CD4-positive, alpha-beta T cell treated with Interferon gamma for 1 hour (primary cell): Measurements from ENCODE around the gene PGAM2.
"Not testable (repeated sequence)": the region's sequence is repeated elsewhere in the genome, so short reads cannot be mapped to it uniquely, and the experiment has no call there.

Source experiments
- DNase-seq: peaks from one replicate; pipeline ENCODE4 v3.0.0-alpha.2; 2020

Gene PGAM2

DNA sequence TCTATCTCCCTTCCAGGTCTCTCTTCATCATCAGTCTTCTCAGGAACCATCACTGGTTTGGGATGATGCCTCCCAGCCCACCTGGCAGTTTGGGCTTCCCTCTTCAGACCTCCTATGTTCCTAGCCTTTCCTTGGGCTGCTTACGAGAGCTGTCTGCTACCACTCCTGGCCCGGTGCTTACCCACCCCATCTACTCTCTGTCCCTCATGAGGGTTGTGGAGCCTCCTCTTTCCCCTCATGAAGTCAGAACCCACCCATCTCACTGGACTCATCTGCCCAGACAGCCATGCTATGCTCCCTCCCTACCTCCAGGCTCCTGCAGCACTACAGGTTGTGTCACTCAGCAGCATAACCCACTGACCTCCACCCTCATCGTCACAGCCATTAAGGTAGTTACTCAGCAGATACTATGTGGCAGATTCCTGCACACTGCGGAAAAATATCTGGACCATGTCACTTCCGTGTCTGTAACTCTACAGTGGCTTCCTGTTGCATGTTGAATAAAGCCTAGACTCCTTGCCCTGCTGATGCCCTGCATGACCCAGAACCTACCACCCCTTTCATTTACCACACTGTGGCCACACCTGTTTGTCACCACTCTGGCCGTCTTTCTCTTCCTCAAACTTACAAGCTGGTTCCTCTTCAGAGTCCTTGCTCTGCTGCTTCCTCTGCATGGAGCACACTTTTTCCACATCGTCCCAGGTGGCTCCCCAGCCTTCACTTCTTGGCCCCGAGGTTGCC lies 18.9 kb downstream of the PGAM2 start:
- DNase-seq, result peak; percentile 83

- no peak for DNase-seq
These were observed 19.9 kb downstream of the PGAM2 start for GRCh38 chr7:44045226-44046014.

DNA sequence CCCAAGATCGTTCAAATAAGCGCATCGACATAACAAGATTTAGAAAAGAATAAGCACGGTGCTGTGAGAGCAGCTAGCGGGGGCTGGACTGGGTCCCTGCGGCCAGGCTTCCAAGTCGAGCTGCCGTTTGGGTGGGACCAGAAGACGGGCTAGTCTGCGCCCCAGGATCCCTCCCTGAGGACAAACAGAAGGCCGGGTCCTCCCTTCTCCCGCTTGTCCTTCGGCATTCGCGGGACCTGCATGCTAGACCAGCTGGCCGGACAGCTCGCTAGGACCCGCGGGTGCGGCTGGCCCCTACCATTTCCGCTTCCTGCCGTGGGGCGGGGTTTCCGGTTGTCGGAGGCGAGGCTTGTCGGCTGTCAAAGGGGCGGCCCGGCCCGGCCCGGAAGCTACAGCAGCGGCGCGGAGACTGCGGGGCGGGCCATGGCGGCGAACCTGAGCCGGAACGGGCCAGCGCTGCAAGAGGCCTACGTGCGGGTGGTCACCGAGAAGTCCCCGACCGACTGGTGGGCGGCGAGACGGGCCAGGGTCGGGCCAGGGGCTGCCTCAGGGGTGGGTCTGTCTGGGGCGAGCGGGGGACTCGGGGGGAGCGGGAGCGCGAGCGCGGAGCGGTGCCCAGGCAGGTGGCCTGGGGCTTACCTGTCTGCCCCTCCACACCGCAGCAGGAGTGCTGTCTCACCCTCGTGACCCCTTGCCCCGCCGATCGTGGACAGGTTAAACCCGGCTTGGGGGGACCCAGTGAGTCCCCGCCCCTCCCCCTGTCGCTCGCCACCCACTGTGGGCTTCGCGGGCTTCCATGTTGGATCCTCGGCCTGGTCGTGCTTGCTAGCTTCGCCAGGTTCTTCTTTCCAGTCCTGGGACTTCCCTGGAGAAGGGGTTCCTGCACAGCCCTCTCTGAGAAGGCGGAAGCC lies 20.8 kb downstream of the PGAM2 start, which contains the start of gene DBNL:
Gene DBNL, plus strand, starts transcription at position 388 of the 911 bp plus-strand sequence. Its CDS starts 36 bp downstream, at position 424.
- DNase-seq, result peak; percentile 86

GRCh38 chr7:44043902-44044301 lies 21.5 kb downstream of the PGAM2 start:
- DNase-seq, result no peak

DNA sequence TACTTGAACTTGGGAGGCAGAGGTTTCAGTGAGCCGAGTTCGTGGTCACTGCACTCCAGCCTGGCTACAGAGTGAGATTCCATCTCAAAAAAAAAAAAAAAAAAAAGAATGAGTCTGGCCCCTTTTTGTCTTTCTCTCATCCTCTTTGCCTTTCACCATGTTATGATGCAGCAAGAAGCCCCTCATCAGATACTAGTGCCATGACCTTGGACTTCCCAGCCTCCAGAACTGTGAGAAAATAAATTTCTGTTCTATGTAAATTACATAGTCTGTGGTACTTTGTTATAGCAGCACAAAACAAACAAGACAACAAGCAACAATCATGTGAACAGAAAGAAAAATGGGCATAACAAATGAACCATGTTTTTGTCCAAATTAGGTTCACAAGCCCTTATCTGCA lies 23.1 kb downstream of the PGAM2 start:
- no peak for DNase-seq

- DNase-seq, result peak; percentile 78
These were observed 24.9 kb downstream of the PGAM2 start for GRCh38 chr7:44040493-44040891.

GRCh38 chr7:44039800-44040492 lies 25.4 kb downstream of the PGAM2 start:
- DNase-seq, result not testable (repeated sequence)

DNA sequence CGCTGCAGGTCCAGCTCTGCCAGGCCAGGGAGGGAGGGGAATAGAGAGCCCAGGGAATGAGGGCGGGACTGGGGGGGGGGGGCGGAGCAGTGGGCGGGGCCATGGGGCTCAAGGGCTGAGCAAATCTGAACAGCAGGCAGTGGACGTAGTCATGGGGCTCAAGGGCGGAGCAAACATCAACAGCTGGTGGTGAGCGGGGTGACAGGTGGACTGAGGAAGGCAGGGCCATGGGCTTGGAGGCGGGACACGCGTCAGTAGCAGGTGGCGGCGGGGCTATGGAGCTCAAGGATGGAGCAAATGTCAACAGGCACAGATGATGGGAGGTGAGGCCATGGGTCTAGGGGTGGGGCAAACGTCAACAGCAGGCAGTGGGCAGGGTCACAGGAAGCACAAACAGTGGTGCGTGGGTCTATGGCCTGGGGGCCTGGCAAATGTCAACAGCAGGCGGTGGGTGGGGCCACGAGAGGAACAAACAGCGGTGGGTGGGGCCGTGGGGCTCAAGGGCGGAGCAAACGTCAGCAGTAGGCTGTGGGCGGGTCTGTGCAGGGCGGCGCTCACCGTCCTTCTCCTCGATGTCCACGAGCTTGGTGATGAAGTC lies 26.3 kb downstream of the PGAM2 start:
- peak; percentile 91 for DNase-seq

DNA sequence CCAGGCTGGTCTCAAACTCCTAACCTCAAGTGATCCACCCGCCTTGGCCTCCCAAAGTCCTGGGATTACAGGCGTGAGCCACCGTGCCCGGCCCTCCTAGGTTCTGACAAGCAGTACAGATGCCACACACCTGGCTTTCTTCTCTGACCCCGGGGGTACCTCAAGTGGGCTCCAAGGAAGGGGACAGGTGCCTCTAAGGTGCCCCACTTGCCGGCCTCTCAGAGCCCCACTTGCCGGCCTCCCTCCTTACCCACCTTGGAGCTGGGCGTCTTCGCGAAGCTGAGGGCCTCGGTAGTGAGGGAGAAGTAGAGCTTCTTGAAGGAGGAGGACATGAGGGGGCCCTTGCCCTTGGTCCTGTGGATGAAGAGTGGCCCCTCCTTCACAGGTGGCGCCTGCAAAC lies 26.8 kb downstream of the PGAM2 start:
- DNase-seq, result not testable (repeated sequence)

DNA sequence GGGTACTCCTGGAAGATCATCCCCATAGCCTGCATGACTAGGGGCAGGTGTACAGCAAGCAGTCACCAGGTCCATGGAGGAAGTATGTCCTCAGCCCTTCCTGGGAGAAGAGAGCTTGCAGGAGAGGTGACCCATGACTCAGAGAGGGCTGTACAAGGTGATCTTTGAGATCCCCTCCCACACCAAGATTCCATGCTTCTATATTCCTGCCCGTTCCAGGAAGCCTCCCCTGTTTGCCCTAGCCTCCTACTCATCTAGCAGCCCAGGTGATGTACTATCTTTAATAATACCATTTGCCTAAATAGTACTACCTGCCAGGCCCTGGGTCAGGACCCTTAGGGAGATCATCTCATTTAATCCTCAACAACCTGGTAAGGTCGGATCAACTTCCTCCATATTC lies 27.4 kb downstream of the PGAM2 start:
- DNase-seq, result not testable (repeated sequence)

GRCh38 chr7:44036364-44036763 lies 29.0 kb downstream of the PGAM2 start:
- peak; percentile 35 for DNase-seq

DNA sequence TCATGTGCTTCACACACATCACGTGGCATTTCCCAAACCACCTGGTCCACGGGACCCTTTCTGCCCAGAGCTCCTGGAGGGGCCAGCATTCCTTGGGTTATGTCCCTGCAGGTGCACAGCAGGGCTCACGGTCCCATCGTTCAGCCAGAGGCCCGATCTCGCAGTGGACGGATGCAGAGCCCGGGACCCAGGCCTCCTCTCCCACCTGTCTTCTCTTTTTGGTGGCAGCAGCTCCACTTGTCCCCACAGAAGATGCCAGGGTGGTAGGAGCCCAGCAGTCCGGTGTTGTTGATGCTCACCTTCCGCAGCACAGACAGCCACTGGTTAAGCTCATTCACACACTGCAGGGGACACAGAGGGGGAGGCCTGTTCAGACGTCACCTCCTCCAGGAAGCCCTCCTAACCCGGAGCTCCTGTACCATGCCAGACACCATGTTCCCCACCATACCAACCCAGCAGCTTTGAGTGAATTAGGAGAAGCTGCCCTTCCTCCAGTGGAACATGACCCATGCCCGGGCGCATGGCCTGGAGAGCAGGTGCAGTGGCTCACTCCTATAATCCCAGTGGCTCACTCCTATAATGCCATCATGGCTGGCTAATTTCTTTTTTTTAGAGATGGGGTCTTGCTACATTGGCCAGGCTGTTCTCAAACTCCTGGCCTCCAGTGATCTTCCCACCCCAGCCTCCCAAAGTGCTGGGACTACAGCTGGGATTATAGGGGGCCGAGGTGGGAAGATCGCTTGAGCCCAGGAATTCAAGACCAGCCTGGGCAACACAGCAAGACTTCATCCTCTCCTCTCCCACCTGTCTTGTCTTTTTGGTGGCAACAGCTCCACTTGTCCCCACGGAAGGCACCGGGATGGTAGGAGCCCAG lies 31.2 kb downstream of the PGAM2 start:
- DNase-seq, result not testable (repeated sequence)

DNA sequence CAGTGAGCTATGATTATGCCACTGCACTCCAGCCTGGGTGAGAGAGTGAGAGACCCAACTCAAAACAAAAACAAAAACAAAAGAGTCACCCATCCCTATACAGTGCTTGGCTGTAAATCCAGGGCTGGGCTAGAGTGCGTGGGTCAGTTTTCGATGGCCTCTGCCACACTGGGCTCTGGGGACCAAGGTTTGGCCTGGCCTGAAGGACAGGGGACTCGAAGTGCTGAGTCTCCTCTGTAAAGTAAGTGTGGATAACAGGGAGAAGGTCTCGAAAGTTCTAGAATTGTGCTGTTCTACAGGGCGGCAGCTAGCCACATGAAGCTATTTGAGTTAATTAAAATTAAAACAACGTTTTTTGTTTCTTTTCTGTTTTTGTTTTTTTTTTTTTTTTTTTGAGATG lies 33.3 kb downstream of the PGAM2 start:
- not testable (repeated sequence) for DNase-seq

DNA sequence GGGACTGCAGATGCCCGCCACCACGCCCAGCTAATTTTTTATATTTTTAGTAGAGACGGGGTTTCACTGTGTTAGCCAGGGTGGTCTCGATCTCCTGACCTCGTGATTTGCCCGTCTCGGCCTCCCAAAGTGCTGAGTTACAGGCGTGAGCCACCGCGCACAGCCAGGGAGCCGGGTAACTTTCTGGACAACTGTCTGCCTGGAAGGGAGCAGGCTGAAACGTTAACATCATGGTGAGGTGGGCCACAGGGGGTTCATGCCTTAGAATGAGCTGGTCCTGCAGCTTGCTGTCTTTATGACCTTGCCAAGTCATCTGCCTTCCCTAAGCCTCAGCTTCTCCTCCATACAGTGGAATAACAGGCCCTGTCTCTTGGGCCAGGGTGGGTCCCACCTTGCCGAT lies 34.0 kb downstream of the PGAM2 start:
- DNase-seq, result not testable (repeated sequence)

- DNase-seq, result not testable (repeated sequence)
These were observed 35.3 kb downstream of the PGAM2 start for GRCh38 chr7:44030029-44030428.

GRCh38 chr7:44029433-44029832 lies 35.9 kb downstream of the PGAM2 start:
- not testable (repeated sequence) for DNase-seq

DNA sequence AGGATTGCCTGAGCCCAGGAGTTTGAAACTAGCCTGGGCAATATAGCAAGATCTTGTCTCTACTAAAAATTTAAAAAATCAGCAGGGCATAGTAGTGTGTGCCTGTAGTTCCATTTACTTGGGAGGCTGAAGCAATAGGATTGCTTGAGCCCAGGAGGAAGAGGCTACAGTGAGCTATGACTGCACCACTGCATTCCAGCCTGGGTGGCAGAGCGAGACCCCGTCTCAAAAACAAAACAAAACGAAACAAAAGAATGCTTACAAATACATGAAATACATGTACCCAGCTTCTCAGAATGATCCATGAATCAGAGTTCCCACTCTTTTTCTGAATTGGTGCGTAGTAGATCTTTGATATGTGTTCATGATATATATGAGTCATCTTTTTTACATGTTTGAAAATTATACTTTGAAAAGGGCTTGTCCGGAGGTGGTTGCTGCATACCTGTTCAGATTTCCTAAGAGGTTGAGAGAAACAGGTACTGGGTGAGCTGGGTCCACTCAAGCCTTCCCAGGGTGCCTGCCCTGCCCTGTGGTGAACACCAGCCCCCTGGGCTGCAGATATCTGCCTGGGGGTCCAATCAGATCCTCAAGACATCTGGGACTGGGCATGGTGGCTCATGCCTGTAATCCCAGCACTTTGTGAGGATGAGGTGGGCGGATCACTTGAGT lies 42.4 kb downstream of the PGAM2 start:
- DNase-seq, result not testable (repeated sequence)

DNA sequence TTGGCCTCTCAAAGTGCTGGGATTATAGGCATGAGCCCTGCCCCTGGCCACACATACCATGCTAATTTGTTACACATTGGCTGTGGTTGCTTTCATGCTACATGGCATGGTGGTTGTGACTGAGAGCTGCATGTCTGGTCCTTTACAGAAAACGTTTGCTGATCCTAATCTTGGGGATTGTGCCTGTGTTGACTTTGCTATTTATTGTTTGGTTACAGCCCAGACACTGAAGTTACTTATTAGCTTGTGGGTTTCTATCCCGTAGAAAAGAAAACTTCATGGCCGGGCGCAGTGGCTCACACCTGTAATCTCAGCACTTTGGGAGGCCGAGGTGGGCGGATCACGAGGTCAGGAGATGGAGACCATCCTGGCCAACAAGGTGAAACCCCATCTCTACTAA lies 43.3 kb downstream of the PGAM2 start:
- not testable (repeated sequence) for DNase-seq

DNA sequence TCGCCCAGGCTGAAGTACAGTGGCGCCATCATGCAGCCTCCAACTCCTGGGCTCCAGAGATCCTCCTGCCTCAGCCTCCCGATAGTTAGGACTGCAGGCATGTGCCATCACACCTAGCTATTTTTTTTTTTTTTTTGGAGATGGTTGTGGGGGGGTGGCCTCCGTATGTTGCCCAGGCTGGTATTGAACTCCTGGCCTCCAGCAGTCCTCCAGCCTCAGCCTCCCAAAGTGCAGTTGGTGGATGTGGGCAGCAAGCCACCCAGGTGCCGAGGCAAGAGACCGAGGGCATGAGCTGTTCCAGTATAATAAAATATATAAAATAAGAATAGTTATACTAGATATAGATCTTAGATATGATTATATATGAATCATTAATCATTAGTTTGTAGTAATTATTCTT lies 45.5 kb downstream of the PGAM2 start:
- not testable (repeated sequence) for DNase-seq
